ENCODE data around the gene ANKRD33B. TPM values are rescaled to one million over a fixed set of nuclear protein-coding genes. Genes with fewer than 3 reads are reported as not detected.

Gene ANKRD33B
- total RNA-seq, 1 donor from 2014 or later: 8.1 TPM

GRCh38 chr5:10579536-10580521, 16.0 kb downstream of the ANKRD33B start:
- no peak for DNase-seq

- DNase-seq: no peak
Observed at GRCh38 chr5:10580531-10581423, 16.9 kb downstream of the ANKRD33B start.

GRCh38 chr5:10581424-10581748, 17.5 kb downstream of the ANKRD33B start:
- DNase-seq: no peak

- no peak for DNase-seq
Observed at GRCh38 chr5:10581867-10582511, 18.1 kb downstream of the ANKRD33B start.

GRCh38 chr5:10582512-10582897, 18.6 kb downstream of the ANKRD33B start:
- no peak for DNase-seq

GRCh38 chr5:10583663-10584572, 20.0 kb downstream of the ANKRD33B start:
- peak; percentile 62 for DNase-seq

GRCh38 chr5:10584714-10585517, 21.0 kb downstream of the ANKRD33B start:
- DNase-seq: no peak

GRCh38 chr5:10585518-10585915, 21.6 kb downstream of the ANKRD33B start:
- no peak for DNase-seq

GRCh38 chr5:10586008-10586407, 22.1 kb downstream of the ANKRD33B start:
- no peak for DNase-seq

GRCh38 chr5:10586555-10586954, 22.7 kb downstream of the ANKRD33B start:
- DNase-seq: no peak

- DNase-seq: no peak
Observed at GRCh38 chr5:10588109-10588775, 24.4 kb downstream of the ANKRD33B start.

GRCh38 chr5:10588779-10589447, 25.0 kb downstream of the ANKRD33B start:
- DNase-seq: no peak

GRCh38 chr5:10590226-10590999, 26.5 kb downstream of the ANKRD33B start:
- DNase-seq: no peak

- no peak for DNase-seq
Observed at GRCh38 chr5:10591159-10591558, 27.3 kb downstream of the ANKRD33B start.

GRCh38 chr5:10591966-10592365, 28.1 kb downstream of the ANKRD33B start:
- no peak for DNase-seq

- DNase-seq: no peak
Observed at GRCh38 chr5:10592601-10593000, 28.7 kb downstream of the ANKRD33B start.

GRCh38 chr5:10593531-10594181, 29.8 kb downstream of the ANKRD33B start:
- DNase-seq: no peak

GRCh38 chr5:10594591-10595210, 30.8 kb downstream of the ANKRD33B start:
- no peak for DNase-seq

Data from tongue (tissue), 2 donors.